GM23248 (cell line): ENCODE results near the gene TMEM178B.
"Not testable (repeated sequence)": the region's sequence is repeated elsewhere in the genome, so short reads cannot be mapped to it uniquely, and the experiment has no call there.

Experiments used
- EZH2 ChIP-seq: fragments of 200-600 bp; sonication (generic); IDR thresholded peaks from 2 replicates; pipeline ENCODE4 v1.6.1; 2018; ENCODE audit warnings: antibody characterized with exemption, mild to moderate bottlenecking; ENCODE audit not compliant: insufficient read depth, poor library complexity, severe bottlenecking
- EZH2phosphoT487 ChIP-seq: fragments of 200-600 bp; sonication (generic); IDR thresholded peaks from 2 replicates; pipeline ENCODE4 v1.6.1; 2018; ENCODE audit warnings: antibody characterized with exemption, moderate library complexity, mild to moderate bottlenecking, low read depth; ENCODE audit not compliant: insufficient read depth

DNA sequence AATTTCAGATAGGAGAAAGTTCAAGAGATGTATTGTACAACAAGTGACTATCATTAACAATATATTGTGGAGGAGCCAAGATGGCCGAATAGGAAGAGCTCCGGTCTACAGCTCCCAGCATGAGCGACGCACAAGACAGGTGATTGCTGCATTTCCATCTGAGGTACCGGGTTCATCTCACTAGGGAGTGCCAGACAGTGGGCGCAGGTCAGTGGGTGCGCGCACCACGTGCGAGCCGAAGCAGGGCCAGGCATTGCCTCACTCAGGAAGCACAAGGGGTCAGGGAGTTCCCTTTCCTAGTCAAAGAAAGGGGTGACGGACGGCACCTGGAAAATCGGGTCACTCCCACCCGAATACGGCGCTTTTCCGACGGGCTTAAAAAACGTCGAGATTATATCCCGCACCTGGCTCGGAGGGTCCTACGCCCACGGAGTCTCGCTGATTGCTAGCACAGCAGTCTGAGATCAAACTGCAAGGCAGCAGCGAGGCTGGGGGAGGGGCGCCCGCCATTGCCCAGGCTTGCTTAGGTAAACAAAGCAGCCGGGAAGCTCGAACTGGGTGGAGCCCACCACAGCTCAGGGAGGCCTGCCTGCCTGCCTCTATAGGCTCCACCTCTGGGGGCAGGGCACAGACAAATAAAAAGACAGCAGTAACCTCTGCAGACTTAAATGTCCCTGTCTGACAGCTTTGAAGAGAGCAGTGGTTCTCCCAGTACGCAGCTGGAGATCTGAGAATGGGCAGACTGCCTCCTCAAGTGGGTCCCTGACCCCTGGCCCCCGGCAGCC is 41.1 kb upstream of the TMEM178B start:
- TF ChIP-seq EZH2, EZH2phosphoT487: not testable (repeated sequence)
